ENCODE measurements around the gene CPEB4. TPM values are rescaled to one million over a fixed set of nuclear protein-coding genes. Genes with fewer than 3 reads are reported as not detected.
A peak's percentile ranks its signal among the peaks of the same experiment; 100 is the strongest.

Gene CPEB4
- total and polyA plus RNA-seq, 2 donors (not counting 3 experiments of a cell fraction or from before 2014, with no cell fraction given) = 11.3 to 16.4 TPM

GRCh38 chr5:173855162-173855994 is 32.8 kb upstream of the CPEB4 start:
- Histone ChIP-seq H3K27ac (ENCODE audit: insufficient read depth, low read depth, low read length) (peak overlapping the region; percentile 26), H3K4me1 (ENCODE audit: control insufficient read depth, extremely low read depth, insufficient read depth, low read length) (peaks cover 16% of the 10 kb centered on the region), H3K36me3 (ENCODE audit: control insufficient read depth in 2 of 2, extremely low read depth in 1 of 2, insufficient read depth in 2 of 2, low read length in 2 of 2) (no peaks in the 10 kb centered on the region), H3K27me3 (ENCODE audit: control insufficient read depth in 2 of 2, insufficient read depth in 2 of 2, low read length in 2 of 2) (no peaks in the 10 kb centered on the region), H3K4me2 (ENCODE audit: insufficient read depth, low read length) (no peak overlapping the region), H3K9ac (replicated peaks; ENCODE audit: extremely low read depth, insufficient read depth, low read length) (no peak overlapping the region), H2AFZ (ENCODE audit: low read depth, low read length) (peak overlapping the region; percentile 35), H3K9me3 (replicated peaks; ENCODE audit: control insufficient read depth, insufficient read depth, low read length) (no peaks in the 10 kb centered on the region), H3K4me3 (replicated peaks in 1 of 3; ENCODE audit: insufficient read depth in 1 of 3, low read depth in 1 of 3, low read length in 3 of 3) (no peak overlapping the region), H3K9me1 (replicated peaks; ENCODE audit: control insufficient read depth, extremely low read depth, insufficient read depth, low read length) (no peaks in the 10 kb centered on the region), H4K20me1 (replicated peaks; ENCODE audit: control insufficient read depth, extremely low read depth, insufficient read depth, low read length) (no peaks in the 10 kb centered on the region), H3K79me2 (ENCODE audit: control insufficient read depth, insufficient read depth, low read length) (no peaks in the 10 kb centered on the region)
- dilution Hi-C loops (cut with MboI; ENCODE audit: extremely low pct_ligation_motif_present, low sequenced_read_pairs) = no loop called here
- FAIRE-seq (no peak), DNase-seq (ENCODE audit: low read depth, low spot score) (no peak)
- TF ChIP-seq POLR2AphosphoS5 (IDR thresholded peaks at IDR 0.05; ENCODE audit: insufficient read depth, low read depth, low read length) = no peak
- no peak for TF ChIP-seq FOS (IDR thresholded peaks at IDR 0.05; ENCODE audit: borderline replicate concordance, insufficient read depth, low read length)
- no peak for TF ChIP-seq EZH2 (IDR thresholded peaks at IDR 0.05; ENCODE audit: borderline replicate concordance, low read depth, low read length, severe bottlenecking)
- no peak for TF ChIP-seq MAX (IDR thresholded peaks at IDR 0.05; ENCODE audit: insufficient read depth, insufficient read length)
- POLR2A ChIA-PET = no interaction called here
- BruUV-seq (replicated peaks) = no TSS peak
- CTCF ChIA-PET = interaction anchor here (0.8 to 2.6 kb wide), 3 partner anchors 24 to 70 kb away, joined by 3 to 9 read pairs (median 4); no protein-coding TSS in a partner anchor
- intact Hi-C loops (cut with micrococcal nuclease) = no loop called here

- TF ChIP-seq JUN (IDR thresholded peaks at IDR 0.05; ENCODE audit: borderline replicate concordance, insufficient read depth, insufficient read length, low read depth) (no peak), MAX (IDR thresholded peaks at IDR 0.05; ENCODE audit: insufficient read depth, insufficient read length) (no peak), POLR2AphosphoS5 (IDR thresholded peaks at IDR 0.05; ENCODE audit: insufficient read depth, low read depth, low read length) (no peak)
- DNase-seq (ENCODE audit: low read depth, low spot score) (no peak), FAIRE-seq (no peak)
- H3K4me1 ChIP-seq (ENCODE audit: control insufficient read depth, extremely low read depth, insufficient read depth, low read length) = peaks cover 16% of the 10 kb centered on the region
- no peaks in the 10 kb centered on the region for H3K79me2 ChIP-seq (ENCODE audit: control insufficient read depth, insufficient read depth, low read length)
- no TSS peak for BruUV-seq (replicated peaks)
- H3K4me3 ChIP-seq (replicated peaks in 1 of 3; ENCODE audit: insufficient read depth in 1 of 3, low read depth in 1 of 3, low read length in 3 of 3) = no peak overlapping the region
- H3K9me3 ChIP-seq (replicated peaks; ENCODE audit: control insufficient read depth, insufficient read depth, low read length) = no peaks in the 10 kb centered on the region
- no peak overlapping the region for H3K27ac ChIP-seq (ENCODE audit: insufficient read depth, low read depth, low read length)
- no peak overlapping the region for H2AFZ ChIP-seq (ENCODE audit: low read depth, low read length)
- dilution Hi-C loops (cut with MboI; ENCODE audit: extremely low pct_ligation_motif_present, low sequenced_read_pairs) (no loop called here), intact Hi-C loops (cut with micrococcal nuclease) (no loop called here)
- H3K4me2 ChIP-seq (ENCODE audit: insufficient read depth, low read length) = no peak overlapping the region
- CTCF ChIA-PET = no interaction called here
- POLR2A ChIA-PET = no interaction called here
- H3K27me3 ChIP-seq (ENCODE audit: control insufficient read depth in 2 of 2, insufficient read depth in 2 of 2, low read length in 2 of 2) = no peaks in the 10 kb centered on the region
- no peaks in the 10 kb centered on the region for H4K20me1 ChIP-seq (replicated peaks; ENCODE audit: control insufficient read depth, extremely low read depth, insufficient read depth, low read length)
- no peaks in the 10 kb centered on the region for H3K9me1 ChIP-seq (replicated peaks; ENCODE audit: control insufficient read depth, extremely low read depth, insufficient read depth, low read length)
- no peaks in the 10 kb centered on the region for H3K36me3 ChIP-seq (ENCODE audit: control insufficient read depth in 2 of 2, extremely low read depth in 1 of 2, insufficient read depth in 2 of 2, low read length in 2 of 2)
- no peak overlapping the region for H3K9ac ChIP-seq (replicated peaks; ENCODE audit: extremely low read depth, insufficient read depth, low read length)
Measured at GRCh38 chr5:173855995-173856656, 32.0 kb upstream of the CPEB4 start.

All from endothelial cell of umbilical vein (primary cell).